ENCODE results near the gene PSD. TPM values are rescaled to one million over a fixed set of nuclear protein-coding genes. Genes with fewer than 3 reads are reported as not detected.

The PSD gene
- total RNA-seq, 1 experiment from 2014 or later = 3.4 TPM

- Histone ChIP-seq H2BK12ac (ENCODE audit: insufficient read length, low read depth, low read length) (no peak overlapping the region), H3T11ph (ENCODE audit: low read length) (no peak overlapping the region), H2BK20ac (ENCODE audit: low read depth, low read length, poor library complexity, severe bottlenecking) (no peak overlapping the region), H3K27me3 (ENCODE audit: insufficient read depth, low read length) (no peaks in the 10 kb centered on the region), H2AK5ac (ENCODE audit: insufficient read length, low read length) (no peak overlapping the region), H4K20me1 (ENCODE audit: control insufficient read depth, insufficient read depth, insufficient read length) (no peaks in the 10 kb centered on the region), H3K56ac (ENCODE audit: insufficient read length, low read depth, low read length) (no peak overlapping the region), H3K4ac (ENCODE audit: low read depth, low read length) (no peak overlapping the region), H3K18ac (ENCODE audit: insufficient read length, low read depth, low read length) (no peak overlapping the region), H3K27ac (ENCODE audit: insufficient read length, low read depth, low read length) (no peak overlapping the region), H3K79me1 (ENCODE audit: insufficient read depth, low read depth, low read length, poor library complexity, severe bottlenecking) (no peaks in the 10 kb centered on the region), H3K23ac (ENCODE audit: insufficient read length, low read depth, low read length) (no peak overlapping the region), H2BK15ac (ENCODE audit: low read depth, low read length) (no peak overlapping the region), H3K9me3 (ENCODE audit: control insufficient read depth, low read depth, low read length) (no peaks in the 10 kb centered on the region), H2BK120ac (ENCODE audit: low read depth, low read length, poor library complexity, severe bottlenecking) (no peak overlapping the region), H3K23me2 (ENCODE audit: insufficient read length, low read depth, low read length, poor library complexity, severe bottlenecking) (peaks cover 18% of the 10 kb centered on the region), H3K14ac (ENCODE audit: insufficient read depth, low read length) (no peak overlapping the region), H3K9ac (ENCODE audit: extremely low read depth, insufficient read length, low read length) (no peak overlapping the region), H4K91ac (ENCODE audit: insufficient read length, low read depth, low read length) (no peak overlapping the region), H3K4me1 (ENCODE audit: insufficient read depth, low read length) (no peaks in the 10 kb centered on the region; the same call in 1 of the 2 replicates), H4K5ac (ENCODE audit: insufficient read length, low read depth, low read length) (no peak overlapping the region), H2AFZ (ENCODE audit: low read length) (no peak overlapping the region), H2BK5ac (ENCODE audit: insufficient read length, low read length) (no peak overlapping the region), H3K4me2 (ENCODE audit: insufficient read depth, insufficient read length, low read length) (no peak overlapping the region), H3K79me2 (ENCODE audit: insufficient read depth, low read length) (no peaks in the 10 kb centered on the region), H4K8ac (replicated peaks; ENCODE audit: insufficient read length, low read depth, low read length) (no peak overlapping the region)
- Mint-ChIP-seq H3K27me3 (ENCODE audit: low read depth) (peaks cover 12% of the 10 kb centered on the region), H3K36me3 (ENCODE audit: insufficient read depth in 1 of 3, low read depth in 3 of 3) (peaks cover 6 to 17% (median 16%) of the 10 kb centered on the region in 3 experiments; a peak in 5 of 7 replicates), H3K4me3 (no peak overlapping the region), H3K27ac (no peak overlapping the region), H3K4me1 (peaks cover 4 to 13% of the 10 kb centered on the region in 2 experiments; a peak in 3 of 4 replicates), H3K9me3 (no peaks in the 10 kb centered on the region)
- no peak for DNase-seq
- no peak for TF ChIP-seq CTCF (conservative IDR thresholded peaks at IDR 0.05)
- whole genome bisulfite sequencing (ENCODE audit: extremely low coverage, insufficient read length, low lambda C conversion rate) = no CpG with 5 or more reads among the region's 6 CpGs
These were observed 6.3 kb upstream of the PSD start for GRCh38 chr10:102424916-102425315.

All from H9 (cell line).